HEK293T (cell line): Measurements from ENCODE around the gene HEXIM1.

ENCODE experiments used
- CTCF ChIA-PET: fragments of 350-600 bp; formaldehyde crosslinking; extraction: SDS; loops from one replicate; lab custom pipeline; 2021; ENCODE audit warnings: antibody characterized with exemption, inconsistent platforms; lab: Yijun Ruan, JAX
- POLR2A ChIA-PET: fragments of 350-600 bp; formaldehyde crosslinking; extraction: SDS; loops from one replicate; lab custom pipeline; 2020; ENCODE audit warnings: antibody characterized with exemption, inconsistent platforms; lab: Yijun Ruan, JAX
- DNase-seq: peaks from one replicate; pipeline ENCODE4 v3.0.0; 2012; ENCODE audit warnings: mixed read lengths; ENCODE audit errors: extremely low spot score
- ARNT ChIP-seq: fragments of 450-650 bp; IDR thresholded peaks from 2 replicates; pipeline ENCODE4 v1.6.1; 2017; ENCODE audit warnings: mild to moderate bottlenecking
- BHLHE40 ChIP-seq: fragments of 450-650 bp; IDR thresholded peaks from 2 replicates; pipeline ENCODE4 v1.6.1; 2016; ENCODE audit warnings: mild to moderate bottlenecking, moderate library complexity, borderline replicate concordance
- CTBP1 ChIP-seq: fragments of 450-650 bp; IDR thresholded peaks from 2 replicates; pipeline ENCODE4 v1.6.1; 2016; ENCODE audit warnings: borderline replicate concordance
- ELF4 ChIP-seq: fragments of 450-650 bp; IDR thresholded peaks from 2 replicates; pipeline ENCODE4 v1.6.1; 2017; ENCODE audit warnings: antibody characterized with exemption
- FOXA1 ChIP-seq: fragments of 450-650 bp; IDR thresholded peaks from 2 replicates; pipeline ENCODE4 v1.6.1; 2016; ENCODE audit warnings: mild to moderate bottlenecking
- FOXK2 ChIP-seq: fragments of 450-650 bp; IDR thresholded peaks from 2 replicates; pipeline ENCODE4 v1.6.1; 2016; ENCODE audit warnings: mild to moderate bottlenecking
- FOXM1 ChIP-seq: fragments of 450-650 bp; IDR thresholded peaks from 2 replicates; pipeline ENCODE4 v1.6.1; 2017; ENCODE audit warnings: mild to moderate bottlenecking, borderline replicate concordance
- HDGF ChIP-seq: fragments of 450-650 bp; IDR thresholded peaks from 2 replicates; pipeline ENCODE4 v1.6.1; 2017; ENCODE audit warnings: antibody characterized with exemption, borderline replicate concordance
- L3MBTL2 ChIP-seq: fragments of 450-650 bp; conservative IDR thresholded peaks from 2 replicates; pipeline ENCODE4 v1.6.1; 2016; ENCODE audit warnings: mild to moderate bottlenecking
- LEF1 ChIP-seq: fragments of 450-650 bp; IDR thresholded peaks from 2 replicates; pipeline ENCODE4 v1.6.1; 2017; ENCODE audit warnings: mild to moderate bottlenecking, borderline replicate concordance
- NFRKB ChIP-seq: fragments of 450-650 bp; IDR thresholded peaks from 2 replicates; pipeline ENCODE4 v1.6.1; 2016; ENCODE audit warnings: mild to moderate bottlenecking, moderate library complexity
- SP1 ChIP-seq: fragments of 450-650 bp; IDR thresholded peaks from 2 replicates; pipeline ENCODE4 v1.6.1; 2017
- SUZ12 ChIP-seq: fragments of 450-650 bp; IDR thresholded peaks from 2 replicates; pipeline ENCODE4 v1.6.1; 2016; ENCODE audit warnings: mild to moderate bottlenecking
- TARDBP ChIP-seq: fragments of 450-650 bp; IDR thresholded peaks from 2 replicates; pipeline ENCODE4 v1.6.1; 2016
- ZNF384 ChIP-seq: fragments of 450-650 bp; IDR thresholded peaks from 2 replicates; pipeline ENCODE4 v1.6.1; 2016
- TF ChIP-seq, protein P1 (sequence below): fragments of 450-650 bp; IDR thresholded peaks from 2 replicates; pipeline ENCODE4 v1.6.1; 2016

Gene HEXIM1

DNA sequence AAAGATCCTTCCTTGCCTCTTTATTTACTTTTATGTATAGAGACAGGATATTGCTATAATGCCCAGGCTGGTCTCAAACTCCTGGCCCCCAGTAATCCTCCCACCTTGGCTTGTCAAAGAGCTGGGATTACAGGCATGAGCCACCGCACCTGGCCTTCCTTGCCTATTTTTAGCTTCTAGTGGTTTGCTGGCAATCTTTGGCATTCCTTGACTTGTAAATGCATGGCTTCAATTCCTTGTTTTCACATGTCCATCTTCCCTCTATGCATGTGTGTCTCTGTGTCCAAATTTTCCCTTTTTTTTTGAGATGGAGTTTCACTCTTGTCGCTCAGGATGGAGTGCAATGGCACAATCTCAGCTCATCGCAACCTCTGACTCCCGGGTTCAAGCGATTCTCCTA is 35.9 kb downstream of the HEXIM1 start:
- ChIA-PET CTCF (interaction anchor here (0.9 to 1.7 kb wide), 3 partner anchors 12 to 49 kb away, joined by 4 to 9 read pairs (median 4); partner anchors contain the start of gene ACBD4), POLR2A (interaction anchor here (1.6 to 3.4 kb wide), 3 partner anchors 12 to 36 kb away, joined by 5 to 12 read pairs (median 7); partner anchors contain the start of genes HEXIM1 and HEXIM2)
- TF ChIP-seq FOXK2 (no peak), CTBP1 (no peak), ZNF384 (no peak), SP1 (no peak), HDGF (no peak), FOXA1 (no peak), TARDBP (no peak), BHLHE40 (no peak), FOXM1 (no peak)
- TF ChIP-seq, protein P1, sequence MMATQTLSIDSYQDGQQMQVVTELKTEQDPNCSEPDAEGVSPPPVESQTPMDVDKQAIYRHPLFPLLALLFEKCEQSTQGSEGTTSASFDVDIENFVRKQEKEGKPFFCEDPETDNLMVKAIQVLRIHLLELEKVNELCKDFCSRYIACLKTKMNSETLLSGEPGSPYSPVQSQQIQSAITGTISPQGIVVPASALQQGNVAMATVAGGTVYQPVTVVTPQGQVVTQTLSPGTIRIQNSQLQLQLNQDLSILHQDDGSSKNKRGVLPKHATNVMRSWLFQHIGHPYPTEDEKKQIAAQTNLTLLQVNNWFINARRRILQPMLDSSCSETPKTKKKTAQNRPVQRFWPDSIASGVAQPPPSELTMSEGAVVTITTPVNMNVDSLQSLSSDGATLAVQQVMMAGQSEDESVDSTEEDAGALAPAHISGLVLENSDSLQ: no peak
- DNase-seq: no peak

DNA sequence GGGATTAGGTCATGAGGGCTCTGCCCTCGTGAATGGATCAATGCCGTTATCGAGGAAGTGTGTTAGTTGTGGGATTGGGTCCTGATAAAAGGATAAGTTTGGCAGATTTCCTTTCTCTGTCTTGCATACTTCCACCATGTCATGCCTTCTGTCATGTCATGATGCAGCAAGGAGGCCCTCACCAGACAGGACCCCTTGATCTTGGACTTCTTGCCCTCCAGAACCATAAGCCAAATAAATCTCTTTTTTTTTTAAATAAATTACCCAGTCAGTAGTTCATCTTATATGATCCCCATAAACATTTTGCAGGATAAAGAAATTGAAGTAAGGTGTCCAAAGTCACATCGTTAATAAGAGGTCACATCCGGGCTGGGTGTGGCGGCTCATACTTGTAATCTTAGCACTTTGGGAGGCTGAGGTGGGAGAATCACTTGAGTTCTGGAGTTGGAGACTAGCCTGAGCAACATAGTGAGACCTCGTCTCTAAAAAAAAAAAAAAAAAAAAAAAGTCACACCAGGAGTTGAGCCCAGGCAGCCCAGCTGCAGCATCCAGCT is 38.6 kb downstream of the HEXIM1 start:
- ChIA-PET POLR2A (interaction anchor here (1.0 to 1.6 kb wide), 2 partner anchors 25 kb away, joined by 4 to 6 read pairs; partner anchors contain the start of gene HEXIM2), CTCF (interaction anchor here (1.0 kb wide), 1 partner anchor 51 kb away, joined by 3 read pairs; the partner anchor contains the start of gene ACBD4)
- TF ChIP-seq FOXK2 (no peak), TARDBP (no peak), SUZ12 (no peak), HDGF (no peak), BHLHE40 (no peak), NFRKB (no peak), ELF4 (no peak), FOXA1 (no peak), L3MBTL2 (no peak), LEF1 (no peak), CTBP1 (no peak), ZNF384 (no peak), ARNT (no peak), FOXM1 (no peak), SP1 (no peak)
- TF ChIP-seq, protein P1: no peak
- no peak for DNase-seq

DNA sequence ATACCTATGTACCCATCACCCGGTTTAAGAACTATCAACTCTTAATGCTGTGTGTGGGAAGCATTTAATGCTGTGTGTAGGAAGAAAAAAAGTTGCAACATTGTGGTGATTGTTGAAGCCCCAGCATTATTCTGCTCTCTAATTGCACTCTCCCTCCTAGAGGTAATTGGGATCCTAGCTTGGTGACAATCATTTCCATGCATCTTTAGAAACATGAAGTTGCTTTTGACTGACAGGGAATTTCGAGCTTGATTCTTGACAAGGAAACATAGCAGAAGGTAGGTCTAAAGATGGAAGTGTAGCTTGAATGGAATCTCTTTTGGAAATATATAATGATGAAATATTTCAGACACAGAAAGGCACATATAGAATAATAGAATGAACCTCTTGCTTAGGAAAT is 40.7 kb downstream of the HEXIM1 start:
- ChIA-PET POLR2A (interaction anchor here (0.9 kb wide), 2 partner anchors 9 to 39 kb away, joined by 3 read pairs; no protein-coding TSS in a partner anchor), CTCF (interaction anchor here (1.1 kb wide), 1 partner anchor 8 kb away, joined by 6 read pairs; no protein-coding TSS in a partner anchor)
- no peak for TF ChIP-seq L3MBTL2
- no peak for TF ChIP-seq BHLHE40
- DNase-seq: no peak

DNA sequence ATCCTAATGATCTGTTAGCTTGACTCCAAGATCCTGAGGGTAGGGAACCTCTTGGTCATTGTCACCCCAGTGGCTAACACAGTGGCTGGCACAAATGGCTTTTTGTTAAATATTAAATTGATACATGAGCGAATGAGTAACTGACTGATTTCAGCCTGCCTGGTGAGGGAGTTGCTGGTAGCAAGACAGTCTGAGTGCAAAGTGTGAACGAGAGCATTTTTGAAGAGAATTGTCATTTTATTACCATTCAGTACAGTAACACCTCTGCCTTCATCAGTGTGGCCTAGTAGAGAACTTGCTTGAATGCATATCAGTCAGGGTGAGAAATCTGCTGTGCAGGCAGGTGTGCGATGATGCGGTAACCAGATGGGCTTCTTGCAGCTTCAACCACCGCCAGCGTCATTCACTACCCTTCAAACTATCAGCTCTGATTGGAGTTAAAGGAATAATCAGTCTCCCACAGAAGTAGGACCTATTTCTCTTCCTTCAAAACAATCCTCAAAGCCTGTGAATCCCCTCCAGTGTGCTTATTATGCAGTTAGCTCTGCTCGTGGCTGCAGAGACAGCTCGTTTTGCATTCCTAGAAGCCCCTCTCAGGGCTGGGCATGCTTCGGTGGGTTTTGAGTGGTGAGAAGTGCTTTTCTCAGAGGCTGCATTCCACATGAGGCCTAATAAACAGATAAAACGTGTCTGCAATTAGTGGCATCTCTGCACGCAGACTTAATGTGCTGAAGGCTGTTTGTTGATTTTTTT is 42.4 kb downstream of the HEXIM1 start:
- POLR2A ChIA-PET: interaction anchor here (0.7 to 1.9 kb wide), 6 partner anchors 29 to 43 kb away, joined by 3 to 10 read pairs (median 4); partner anchors contain the start of genes HEXIM1 and HEXIM2
- CTCF ChIA-PET: interaction anchor here (0.6 to 1.7 kb wide), 3 partner anchors 55 to 206 kb away, joined by 3 to 6 read pairs (median 5); partner anchors contain the start of gene ACBD4
- TF ChIP-seq BHLHE40: no peak
- no peak for TF ChIP-seq HDGF
- TF ChIP-seq LEF1: no peak
- TF ChIP-seq ELF4: no peak
- TF ChIP-seq, protein P1: no peak
- DNase-seq: no peak

DNA sequence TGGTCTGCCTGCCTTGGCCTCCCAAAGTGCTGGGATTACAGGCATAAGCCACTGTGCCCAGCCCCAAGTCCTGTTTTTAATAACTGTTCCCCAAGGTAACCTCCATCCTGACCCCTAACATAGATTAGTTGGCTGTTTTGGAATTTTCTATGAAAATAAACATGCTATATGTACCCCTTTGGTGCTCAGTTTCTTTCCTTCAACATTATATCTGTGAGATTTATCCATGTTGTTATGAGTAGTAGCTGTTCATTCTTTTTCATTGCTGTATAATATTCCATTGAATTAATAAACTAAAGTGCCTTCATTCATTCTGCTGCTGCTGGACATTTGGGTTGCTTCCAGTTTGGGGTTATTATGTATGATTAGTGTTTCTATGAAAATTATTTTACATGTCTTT is 47.1 kb downstream of the HEXIM1 start:
- CTCF ChIA-PET: interaction anchor here (3.4 kb wide), 1 partner anchor 60 kb away, joined by 26 read pairs; the partner anchor contains the start of gene ACBD4
- POLR2A ChIA-PET: interaction anchor here (2.2 kb wide), 1 partner anchor 34 kb away, joined by 11 read pairs; the partner anchor contains the start of gene HEXIM2
- no peak for DNase-seq
- TF ChIP-seq LEF1 (no peak), NFRKB (no peak), ZNF384 (no peak)
- TF ChIP-seq, protein P1: no peak
